Tibial artery (tissue), 4 donors: ENCODE measurements around the gene DEFB119.
"Not testable (repeated sequence)": the region's sequence is repeated elsewhere in the genome, so short reads cannot be mapped to it uniquely, and the experiment has no call there.

Source experiments
- DNase-seq, 2 donors: peaks; one replicate each; pipeline ENCODE4 v3.0.0-alpha.2; 2019
- H3K27ac ChIP-seq, 2 donors: fragments of 200-600 bp; sonication (generic) in 1 of 2; 1 replicate in 1 of 2; 2 replicates in 1 of 2; pipeline ENCODE4 v1.5.1; 2018 to 2019; ENCODE audit warnings: mild to moderate bottlenecking in 1 of 2
- H3K27me3 ChIP-seq, 2 donors: fragments of 200-600 bp; sonication (generic) in 1 of 2; one replicate each; pipeline versions ENCODE4 v1.5.1 to v1.6.0; 2016 to 2019
- H3K36me3 ChIP-seq, 3 donors: fragments of 200-600 bp; sonication (generic) in 2 of 3; one replicate each; pipeline ENCODE4 v1.5.1; 2016 to 2019; ENCODE audit warnings: mild to moderate bottlenecking in 2 of 3
- H3K4me1 ChIP-seq, 4 donors: fragments of 200-600 bp; sonication (generic) in 2 of 4; 1 replicate in 3 of 4; 2 replicates in 1 of 4; pipeline ENCODE4 v1.5.1; 2016 to 2019
- H3K4me3 ChIP-seq, 2 donors: fragments of 200-600 bp; sonication (generic) in 1 of 2; 1 replicate in 1 of 2; 2 replicates in 1 of 2; pipeline ENCODE4 v1.5.1; 2018 to 2019; ENCODE audit warnings: mild to moderate bottlenecking in 2 of 2
- H3K9me3 ChIP-seq, 3 donors: fragments of 200-600 bp; sonication (generic) in 1 of 3; one replicate each; pipeline ENCODE4 v1.5.1; 2016 to 2019
- intact Hi-C: fragments of 100-400 bp; cut with DNase I; formaldehyde crosslinking; loops from one replicate; pipeline ENCODE4 v1.15.0; 2023; ENCODE audit warnings: low total_unique reads
- TF ChIP-seq, protein P1 (sequence below), 2 experiments: fragments of 200-600 bp in 1 of 2; fragments of 450-650 bp in 1 of 2; IDR thresholded peaks; one replicate each; pipeline ENCODE4 v1.5.1; 2017 to 2019; ENCODE audit warnings: antibody characterized with exemption in 2 of 2, mild to moderate bottlenecking in 1 of 2, moderate library complexity in 1 of 2

DEFB119 gene

DNA sequence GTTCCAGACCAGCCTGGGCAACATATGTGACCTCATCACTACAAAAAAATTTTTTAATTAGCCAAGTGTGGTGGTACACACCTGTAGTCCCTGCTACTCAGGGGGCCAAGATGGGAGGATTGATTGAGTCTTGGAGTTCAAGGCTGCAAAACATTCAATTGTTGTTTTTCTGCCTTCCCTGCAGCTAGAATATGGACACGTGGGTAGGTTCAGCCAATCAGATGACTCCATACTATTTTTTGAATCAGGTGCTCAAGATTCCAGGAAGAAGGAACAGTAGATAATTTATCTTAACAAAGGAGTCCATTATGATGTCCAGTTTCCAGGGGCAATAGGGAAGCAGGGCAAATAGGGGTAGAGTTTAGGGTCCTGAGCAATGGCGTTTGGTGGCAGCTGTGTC, 2.4 kb upstream of the DEFB119 start:
- no peaks in the 10 kb centered on the region for H3K4me1 ChIP-seq
- TF ChIP-seq, protein P1, sequence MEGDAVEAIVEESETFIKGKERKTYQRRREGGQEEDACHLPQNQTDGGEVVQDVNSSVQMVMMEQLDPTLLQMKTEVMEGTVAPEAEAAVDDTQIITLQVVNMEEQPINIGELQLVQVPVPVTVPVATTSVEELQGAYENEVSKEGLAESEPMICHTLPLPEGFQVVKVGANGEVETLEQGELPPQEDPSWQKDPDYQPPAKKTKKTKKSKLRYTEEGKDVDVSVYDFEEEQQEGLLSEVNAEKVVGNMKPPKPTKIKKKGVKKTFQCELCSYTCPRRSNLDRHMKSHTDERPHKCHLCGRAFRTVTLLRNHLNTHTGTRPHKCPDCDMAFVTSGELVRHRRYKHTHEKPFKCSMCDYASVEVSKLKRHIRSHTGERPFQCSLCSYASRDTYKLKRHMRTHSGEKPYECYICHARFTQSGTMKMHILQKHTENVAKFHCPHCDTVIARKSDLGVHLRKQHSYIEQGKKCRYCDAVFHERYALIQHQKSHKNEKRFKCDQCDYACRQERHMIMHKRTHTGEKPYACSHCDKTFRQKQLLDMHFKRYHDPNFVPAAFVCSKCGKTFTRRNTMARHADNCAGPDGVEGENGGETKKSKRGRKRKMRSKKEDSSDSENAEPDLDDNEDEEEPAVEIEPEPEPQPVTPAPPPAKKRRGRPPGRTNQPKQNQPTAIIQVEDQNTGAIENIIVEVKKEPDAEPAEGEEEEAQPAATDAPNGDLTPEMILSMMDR (IDR thresholded peaks at IDR 0.05) = no peak
- H3K36me3 ChIP-seq = no peaks in the 10 kb centered on the region
- no peak for DNase-seq
- H3K27me3 ChIP-seq = no peaks in the 10 kb centered on the region
- H3K4me3 ChIP-seq = no peak overlapping the region
- H3K27ac ChIP-seq = no peak overlapping the region
- intact Hi-C loops = no loop called here
- H3K9me3 ChIP-seq = no peaks in the 10 kb centered on the region

DNA sequence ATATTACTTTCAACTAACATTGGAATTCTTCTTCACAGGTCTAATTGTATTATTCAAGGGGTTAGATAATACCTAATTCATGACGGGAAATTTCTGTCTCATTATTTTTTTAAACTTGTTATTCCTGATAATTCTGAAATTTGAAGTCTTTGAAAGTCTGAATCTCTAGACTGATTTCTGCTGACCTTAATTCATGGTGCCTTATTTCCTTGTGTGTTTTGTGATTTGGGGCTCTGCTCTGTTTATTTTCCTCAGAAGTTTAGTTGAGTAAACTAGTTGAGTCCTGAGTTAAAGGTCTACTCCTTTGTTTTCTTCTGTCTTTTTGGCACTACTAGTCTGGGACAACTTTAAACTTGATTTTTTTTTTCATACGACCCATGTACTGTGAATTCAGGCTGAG, 16.0 kb downstream of the DEFB119 start:
- Histone ChIP-seq H3K4me1 (no peaks in the 10 kb centered on the region), H3K27me3 (no peaks in the 10 kb centered on the region), H3K36me3 (no peaks in the 10 kb centered on the region), H3K9me3 (no peaks in the 10 kb centered on the region), H3K4me3 (no peak overlapping the region), H3K27ac (no peak overlapping the region)
- no peak for DNase-seq
- intact Hi-C loops = no loop called here
- TF ChIP-seq, protein P1 (IDR thresholded peaks at IDR 0.05) = no peak

DNA sequence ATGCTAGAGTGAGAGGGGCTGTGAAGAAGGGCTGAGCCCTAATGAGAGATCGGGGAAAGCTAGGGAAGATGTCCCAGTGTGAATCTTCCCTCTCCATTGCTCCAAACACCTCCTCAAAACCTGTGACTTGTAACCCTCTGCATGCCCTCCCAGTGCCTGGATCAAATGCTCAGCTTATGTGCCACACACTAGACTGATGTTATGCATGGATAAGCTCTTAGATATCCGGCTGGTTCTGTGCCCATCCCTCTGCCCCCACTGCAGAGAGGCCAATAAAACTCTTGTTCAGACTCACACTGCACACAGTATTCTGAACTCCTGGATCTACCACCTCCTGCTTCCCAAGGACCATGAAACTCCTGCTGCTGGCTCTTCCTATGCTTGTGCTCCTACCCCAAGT, 22.1 kb downstream of the DEFB119 start, which contains the start of gene DEFB118:
Gene DEFB118 (plus strand): TSS at position 301 of the 400 bp plus-strand sequence. CDS start 50 bp downstream, at position 351.
- TF ChIP-seq, protein P1 (IDR thresholded peaks at IDR 0.05) = no peak

DNA sequence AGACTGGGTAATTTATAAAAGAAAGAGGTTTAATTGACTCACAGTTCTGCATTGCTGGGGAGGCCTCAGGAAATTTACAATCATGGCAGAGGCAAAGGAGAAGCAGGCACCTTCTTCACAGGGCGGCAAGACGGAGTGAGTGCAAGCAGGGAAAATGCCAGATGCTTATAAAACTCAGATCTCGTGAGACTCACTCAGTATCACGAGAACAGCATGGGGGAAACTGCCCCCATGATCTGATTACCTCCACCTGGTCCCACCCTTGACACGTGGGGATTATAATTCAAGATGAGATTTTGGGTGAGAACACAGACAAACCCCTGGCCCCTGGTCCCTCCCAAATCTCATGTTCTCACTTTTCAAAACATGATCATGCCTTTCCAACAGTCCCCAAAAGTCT, 26.1 kb downstream of the DEFB119 start:
- peaks cover 0 to 10% (median 6%) of the 10 kb centered on the region in 3 donors for H3K9me3 ChIP-seq
- intact Hi-C loops, DNase-seq, H3K36me3 ChIP-seq, H3K27ac ChIP-seq, H3K27me3 ChIP-seq, H3K4me1 ChIP-seq, H3K4me3 ChIP-seq: not testable (repeated sequence)

More for the DNA sequence above, 22.1 kb downstream of the DEFB119 start, which contains the start of gene DEFB118:
- Histone ChIP-seq H3K9me3 (peaks cover 0 to 10% (median 6%) of the 10 kb centered on the region in 3 donors), H3K36me3 (no peaks in the 10 kb centered on the region), H3K4me1 (no peaks in the 10 kb centered on the region), H3K27ac (no peak within 1 kb of the TSS), H3K4me3 (no peak within 1 kb of the TSS), H3K27me3 (no peaks in the 10 kb centered on the region)
- intact Hi-C loops = no loop called here
- DNase-seq = no peak

DNA sequence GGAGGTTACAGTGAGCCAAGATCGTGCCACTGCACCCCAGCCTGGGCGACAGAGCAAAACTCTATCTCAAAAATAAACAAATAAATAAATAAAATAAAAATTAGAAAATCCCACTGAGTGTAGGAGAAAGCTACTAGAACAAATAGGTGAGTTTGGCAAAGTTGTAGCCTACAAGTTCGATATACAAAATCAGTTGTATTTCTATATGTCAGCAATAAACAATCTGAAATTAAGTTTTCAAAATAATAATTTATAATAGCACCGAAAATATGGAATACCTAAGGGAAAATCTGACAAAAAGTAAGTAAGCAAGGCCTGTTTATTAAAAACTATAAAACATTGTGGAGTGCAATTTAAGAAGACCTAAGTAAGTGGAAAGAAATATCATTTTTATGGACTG, 27.1 kb downstream of the DEFB119 start:
- Histone ChIP-seq H3K4me3 (no peak overlapping the region), H3K27ac (no peak overlapping the region), H3K27me3 (no peaks in the 10 kb centered on the region), H3K36me3 (no peaks in the 10 kb centered on the region), H3K4me1 (no peaks in the 10 kb centered on the region), H3K9me3 (peaks cover 0 to 10% (median 6%) of the 10 kb centered on the region in 3 donors)
- intact Hi-C loops = no loop called here
- DNase-seq = no peak
- TF ChIP-seq, protein P1 (IDR thresholded peaks at IDR 0.05) = no peak

DNA sequence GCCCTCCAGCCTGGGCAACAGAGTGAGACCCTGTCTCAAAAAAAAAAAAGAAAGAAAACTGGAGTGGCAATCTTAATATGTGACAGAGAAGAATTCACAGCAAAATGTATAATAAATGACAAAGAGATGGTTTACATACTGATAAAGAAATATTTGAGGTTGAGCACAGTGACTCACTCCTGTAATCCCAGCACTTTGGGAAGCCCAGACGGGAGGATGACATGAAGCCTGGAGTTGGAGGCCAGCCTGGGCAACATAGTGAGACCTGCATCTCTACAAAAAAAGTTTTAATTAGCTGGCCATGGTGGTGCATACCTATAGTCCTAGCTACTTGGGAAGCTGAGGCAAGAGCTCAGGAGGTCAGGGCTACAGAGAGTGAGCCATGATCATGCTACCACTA, 34.4 kb downstream of the DEFB119 start:
- H3K27me3 ChIP-seq = no peaks in the 10 kb centered on the region
- H3K4me1 ChIP-seq = no peaks in the 10 kb centered on the region
- no peaks in the 10 kb centered on the region for H3K9me3 ChIP-seq
- intact Hi-C loops = no loop called here
- no peak overlapping the region for H3K4me3 ChIP-seq
- no peaks in the 10 kb centered on the region for H3K36me3 ChIP-seq
- no peak for DNase-seq
- TF ChIP-seq, protein P1 (IDR thresholded peaks at IDR 0.05) = no peak
- H3K27ac ChIP-seq = no peak overlapping the region
